ENCODE measurements around the gene ITPR2.
"Not testable (repeated sequence)": the region's sequence is repeated elsewhere in the genome, so short reads cannot be mapped to it uniquely, and the experiment has no call there.

ITPR2 gene

GRCh38 chr12:26767865-26768264 lies 65.1 kb downstream of the ITPR2 start:
- Histone ChIP-seq H3K27me3 (no peaks in the 10 kb centered on the region), H3K4me3 (ENCODE audit: low read depth, low read length) (no peak overlapping the region), H3K9me3 (no peaks in the 10 kb centered on the region; the same call in 1 of the 2 replicates), H3K36me3 (no peaks in the 10 kb centered on the region), H3K4me1 (no peaks in the 10 kb centered on the region)
- no peak for TF ChIP-seq CTCF (IDR thresholded peaks at IDR 0.05; ENCODE audit: low read depth, low read length)
- DNase-seq: no peak

- Histone ChIP-seq H3K36me3 (no peaks in the 10 kb centered on the region), H3K9me3 (no peaks in the 10 kb centered on the region; the same call in 1 of the 2 replicates), H3K27me3 (no peaks in the 10 kb centered on the region), H3K4me1 (no peaks in the 10 kb centered on the region), H3K4me3 (ENCODE audit: low read depth, low read length) (no peak overlapping the region)
- DNase-seq: no peak
- TF ChIP-seq CTCF (IDR thresholded peaks at IDR 0.05; ENCODE audit: low read depth, low read length): no peak
Observed at GRCh38 chr12:26767116-26767515, 65.9 kb downstream of the ITPR2 start.

GRCh38 chr12:26762186-26762585 lies 70.8 kb downstream of the ITPR2 start:
- no peak for TF ChIP-seq CTCF (IDR thresholded peaks at IDR 0.05; ENCODE audit: low read depth, low read length)
- H3K9me3 ChIP-seq: no peaks in the 10 kb centered on the region; the same call in none of the 2 replicates
- DNase-seq: no peak
- H3K36me3 ChIP-seq: no peaks in the 10 kb centered on the region
- H3K27me3 ChIP-seq: no peaks in the 10 kb centered on the region
- no peaks in the 10 kb centered on the region for H3K4me1 ChIP-seq
- no peak overlapping the region for H3K4me3 ChIP-seq (ENCODE audit: low read depth, low read length)

GRCh38 chr12:26761775-26762174 lies 71.2 kb downstream of the ITPR2 start:
- DNase-seq: no peak
- Histone ChIP-seq H3K27me3 (no peaks in the 10 kb centered on the region), H3K36me3 (no peaks in the 10 kb centered on the region), H3K4me3 (ENCODE audit: low read depth, low read length) (no peak overlapping the region), H3K9me3 (no peaks in the 10 kb centered on the region; the same call in none of the 2 replicates), H3K4me1 (no peaks in the 10 kb centered on the region)
- no peak for TF ChIP-seq CTCF (IDR thresholded peaks at IDR 0.05; ENCODE audit: low read depth, low read length)

GRCh38 chr12:26760657-26761293 lies 72.2 kb downstream of the ITPR2 start:
- no peak for TF ChIP-seq CTCF (IDR thresholded peaks at IDR 0.05; ENCODE audit: low read depth, low read length)
- Histone ChIP-seq H3K9me3 (no peaks in the 10 kb centered on the region; the same call in none of the 2 replicates), H3K27me3 (no peaks in the 10 kb centered on the region), H3K36me3 (no peaks in the 10 kb centered on the region), H3K4me1 (no peaks in the 10 kb centered on the region), H3K4me3 (ENCODE audit: low read depth, low read length) (no peak overlapping the region)
- DNase-seq: no peak

- not testable (repeated sequence) for H3K36me3 ChIP-seq; DNase-seq; H3K27me3 ChIP-seq; H3K4me1 ChIP-seq; H3K9me3 ChIP-seq; H3K4me3 ChIP-seq (ENCODE audit: low read depth, low read length)
Observed at GRCh38 chr12:26755362-26755761, 77.6 kb downstream of the ITPR2 start.
